Upper lobe of left lung (tissue), 6 donors: Measurements from ENCODE around the gene PCDHGB2. TPM values are rescaled to one million over a fixed set of nuclear protein-coding genes. Genes with fewer than 3 reads are reported as not detected.
"Not testable (repeated sequence)": the region's sequence is repeated elsewhere in the genome, so short reads cannot be mapped to it uniquely, and the experiment has no call there.

Experiments
- ATAC-seq, 2 donors: fragments of 200-7000 bp; cut with Tn5 transposase; one replicate each; pipeline ENCODE4 v1.9.1; 2022; ENCODE audit warnings: mild to moderate bottlenecking in 2 of 2, moderate library complexity in 2 of 2; ENCODE audit not compliant: low FRiP score in 2 of 2
- DNase-seq, 2 donors: peaks; one replicate each; pipeline ENCODE4 v3.0.0-alpha.2; 2019 to 2020
- H3K27ac ChIP-seq, 4 donors: fragments of 200-600 bp; sonication (generic); one replicate each; pipeline ENCODE4 v1.5.1; 2016 to 2019
- H3K27me3 ChIP-seq, 4 donors: fragments of 200-600 bp; sonication (generic); one replicate each; pipeline ENCODE4 v1.5.1; 2017 to 2019
- H3K36me3 ChIP-seq, 4 donors: fragments of 200-600 bp; sonication (generic); one replicate each; pipeline ENCODE4 v1.5.1; 2016 to 2019
- H3K4me1 ChIP-seq, 4 donors: fragments of 200-600 bp; sonication (generic); one replicate each; pipeline ENCODE4 v1.5.1; 2018 to 2019
- H3K4me3 ChIP-seq, 4 donors: fragments of 200-600 bp; sonication (generic); one replicate each; pipeline ENCODE4 v1.5.1; 2017 to 2019; ENCODE audit warnings: mild to moderate bottlenecking in 2 of 4, moderate library complexity in 1 of 4
- H3K9me3 ChIP-seq, 4 donors: fragments of 200-600 bp; sonication (generic); one replicate each; pipeline ENCODE4 v1.5.1; 2018 to 2019
- CTCF ChIP-seq, 6 experiments: fragments of 450-650 bp in 4 of 6; fragments of 200-600 bp in 2 of 6; sonication (generic) in 2 of 6; IDR thresholded peaks; one replicate each; pipeline ENCODE4 v1.5.1; 2016 to 2019; ENCODE audit warnings: antibody characterized with exemption in 6 of 6
- EP300 ChIP-seq, 4 donors: sonication (generic); formaldehyde crosslinking; IDR thresholded peaks; one replicate each; pipeline ENCODE4 v1.5.1; 2017; ENCODE audit warnings: antibody characterized with exemption in 4 of 4, control low read depth in 2 of 4
- POLR2A ChIP-seq, 4 donors: fragments of 450-650 bp; IDR thresholded peaks; one replicate each; pipeline ENCODE4 v1.5.1; 2016 to 2017; ENCODE audit warnings: antibody characterized with exemption in 4 of 4, mild to moderate bottlenecking in 2 of 4
- POLR2AphosphoS5 ChIP-seq, 2 donors: sonication (generic); formaldehyde crosslinking; IDR thresholded peaks; one replicate each; pipeline ENCODE4 v1.5.1; 2017; ENCODE audit warnings: antibody characterized with exemption in 2 of 2
- WGBS, 2 donors: methylation state at CpG; one replicate each; pipeline ENCODE4 v1.1.5; 2017 to 2018; 5-methylcytosine and 5-hydroxymethylcytosine counted together
- total RNA-seq, 6 donors: library from RNA; depleted of rRNA in 4 of 6; stranded (reverse); fragments of >200 nt in 4 of 6; gene quantifications; one replicate each; pipeline versions ENCODE4 v1.1.0 to v1.2.1, GENCODE V29; 2016 to 2021
- donor health status: DM: no; HTN: no; CAD: no; lungs with moderate emphysema.
- donor health status: DM: no; HTN: yes; CAD: no; lungs with severe emphysema.

Gene PCDHGB2
- total RNA-seq, 6 donors from 2014 or later = 1.7 to 12.6 (median 2.7) TPM

GRCh38 chr5:141369994-141370848, 10.4 kb downstream of the PCDHGB2 start, which contains the start of gene PCDHGB3:
Gene PCDHGB3 (plus strand): TSS chr5:141370242. CDS start chr5:141370395, 153 bp downstream.
- H3K36me3 ChIP-seq = no peaks in the 10 kb centered on the region
- DNase-seq (peak in 1 of 2 donors; percentile 13), ATAC-seq (peak in 1 of 2 donors; percentile 48)
- WGBS, 2 donors = 19 to 28% methylated on average over 24 to 32 of the region's 32 CpGs
- TF ChIP-seq EP300 (IDR thresholded peaks at IDR 0.05) (no peak), CTCF (IDR thresholded peaks at IDR 0.05) (peak in 1 of 6 experiments; percentile 23), POLR2A (IDR thresholded peaks at IDR 0.05) (no peak), POLR2AphosphoS5 (IDR thresholded peaks at IDR 0.05) (no peak)
- no peak within 1 kb of the TSS for H3K27ac ChIP-seq
- no peaks in the 10 kb centered on the region for H3K4me1 ChIP-seq
- peaks cover 65 to 89% (median 83%) of the 10 kb centered on the region in 4 donors for H3K9me3 ChIP-seq
- H3K27me3 ChIP-seq = peaks cover 0 to 3% (median 0%) of the 10 kb centered on the region in 4 donors
- H3K4me3 ChIP-seq = peak within 1 kb of the TSS in 2 of 4 donors; percentile 21 to 34

DNA sequence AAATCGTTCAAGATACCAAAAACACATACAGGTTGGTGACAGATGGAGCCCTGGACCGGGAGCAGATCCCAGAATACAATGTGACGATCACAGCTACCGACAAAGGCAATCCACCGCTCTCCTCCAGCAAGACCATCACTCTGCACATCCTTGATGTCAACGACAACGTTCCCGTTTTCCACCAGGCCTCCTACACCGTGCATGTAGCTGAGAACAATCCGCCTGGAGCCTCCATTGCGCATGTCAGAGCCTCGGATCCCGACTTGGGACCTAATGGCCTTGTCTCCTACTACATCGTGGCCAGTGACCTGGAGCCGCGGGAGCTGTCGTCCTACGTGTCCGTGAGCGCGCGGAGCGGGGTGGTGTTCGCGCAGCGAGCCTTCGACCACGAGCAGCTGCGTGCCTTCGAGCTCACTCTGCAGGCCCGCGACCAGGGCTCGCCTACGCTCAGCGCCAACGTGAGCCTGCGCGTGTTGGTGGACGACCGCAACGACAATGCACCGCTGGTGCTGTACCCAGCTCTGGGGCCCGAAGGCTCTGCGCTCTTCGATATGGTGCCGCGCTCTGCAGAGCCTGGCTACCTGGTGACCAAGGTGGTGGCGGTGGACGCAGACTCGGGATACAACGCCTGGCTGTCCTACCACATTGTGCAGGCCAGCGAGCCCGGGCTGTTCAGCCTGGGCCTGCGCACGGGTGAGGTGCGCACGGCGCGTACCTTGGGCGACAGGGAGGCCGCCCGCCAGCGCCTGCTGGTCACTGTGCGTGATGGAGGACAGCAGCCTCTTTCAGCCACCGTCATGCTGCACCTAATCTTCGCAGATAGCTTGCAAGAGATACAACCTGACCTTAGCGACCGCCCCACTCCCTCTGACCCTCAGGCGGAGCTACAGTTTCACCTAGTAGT, 12.0 kb downstream of the PCDHGB2 start:
- Histone ChIP-seq H3K4me1 (no peaks in the 10 kb centered on the region), H3K27ac (no peak overlapping the region), H3K36me3 (no peaks in the 10 kb centered on the region), H3K9me3 (peaks cover 55 to 89% (median 79%) of the 10 kb centered on the region in 4 donors), H3K27me3 (peaks cover 0 to 3% (median 0%) of the 10 kb centered on the region in 4 donors), H3K4me3 (no peak overlapping the region)
- DNase-seq = peak in 1 of 2 donors; percentile 73
- ATAC-seq = no peak
- 33 to 36% methylated on average over 32 to 50 of the region's 69 CpGs for WGBS, 2 donors
- no peak for TF ChIP-seq EP300 (IDR thresholded peaks at IDR 0.05)
- TF ChIP-seq CTCF (IDR thresholded peaks at IDR 0.05) = no peak
- no peak for TF ChIP-seq POLR2AphosphoS5 (IDR thresholded peaks at IDR 0.05)
- TF ChIP-seq POLR2A (IDR thresholded peaks at IDR 0.05) = no peak

DNA sequence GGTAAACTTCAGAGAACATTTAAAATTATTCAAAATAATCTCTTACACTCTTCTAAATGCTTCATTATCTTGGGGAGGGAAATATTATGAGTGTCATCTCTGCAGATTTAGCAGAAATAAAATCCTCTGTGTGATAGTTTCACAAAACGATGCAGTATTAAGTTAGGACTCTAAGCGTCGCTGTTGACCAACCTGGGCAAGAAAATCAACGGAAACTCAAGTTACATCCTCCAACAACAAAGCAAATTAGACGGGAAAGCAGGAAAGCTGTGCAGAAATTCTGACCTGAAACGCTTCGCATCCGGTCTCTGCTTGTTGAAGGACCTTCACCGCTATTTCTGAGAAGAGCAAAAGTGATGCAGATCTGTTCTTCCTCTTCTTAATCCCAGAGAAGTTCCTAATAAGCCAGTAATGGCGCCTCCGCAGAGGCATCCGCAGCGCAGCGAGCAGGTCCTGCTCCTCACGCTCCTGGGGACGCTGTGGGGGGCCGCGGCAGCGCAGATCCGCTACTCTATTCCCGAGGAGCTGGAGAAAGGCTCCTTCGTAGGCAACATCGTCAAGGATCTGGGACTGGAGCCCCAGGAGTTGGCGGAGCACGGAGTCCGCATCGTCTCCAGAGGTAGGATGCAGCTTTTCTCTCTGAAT, 14.0 kb downstream of the PCDHGB2 start, which contains the start of gene PCDHGA6:
PCDHGA6 (plus strand) TSS at position 219 of the 645 bp plus-strand sequence; CDS start at position 412, 193 bp downstream.
- TF ChIP-seq EP300 (IDR thresholded peaks at IDR 0.05) (no peak), CTCF (IDR thresholded peaks at IDR 0.05) (peak in 2 of 6 experiments; percentile 10 to 25), POLR2A (IDR thresholded peaks at IDR 0.05) (no peak), POLR2AphosphoS5 (IDR thresholded peaks at IDR 0.05) (no peak)
- 13 to 21% methylated on average over 22 to 27 of the region's 27 CpGs for WGBS, 2 donors
- no peaks in the 10 kb centered on the region for H3K27me3 ChIP-seq
- H3K4me3 ChIP-seq = peak within 1 kb of the TSS in 3 of 4 donors; percentile 7 to 33 (median 7)
- H3K27ac ChIP-seq = no peak within 1 kb of the TSS
- DNase-seq = peak in 1 of 2 donors; percentile 59
- H3K9me3 ChIP-seq = peaks cover 68 to 89% (median 83%) of the 10 kb centered on the region in 4 donors
- no peaks in the 10 kb centered on the region for H3K36me3 ChIP-seq
- no peaks in the 10 kb centered on the region for H3K4me1 ChIP-seq
- ATAC-seq = no peak

GRCh38 chr5:141374627-141375026, 14.8 kb downstream of the PCDHGB2 start:
- peaks cover 68 to 83% (median 82%) of the 10 kb centered on the region in 4 donors for H3K9me3 ChIP-seq
- H3K4me1 ChIP-seq = no peaks in the 10 kb centered on the region
- no peak overlapping the region for H3K4me3 ChIP-seq
- TF ChIP-seq CTCF (IDR thresholded peaks at IDR 0.05) (no peak), EP300 (IDR thresholded peaks at IDR 0.05) (no peak), POLR2AphosphoS5 (IDR thresholded peaks at IDR 0.05) (no peak), POLR2A (IDR thresholded peaks at IDR 0.05) (no peak)
- 57 to 65% methylated on average over 6 to 14 of the region's 14 CpGs for WGBS, 2 donors
- ATAC-seq (no peak), DNase-seq (peak in 1 of 2 donors; percentile 32)
- H3K27ac ChIP-seq = no peak overlapping the region
- H3K36me3 ChIP-seq = no peaks in the 10 kb centered on the region
- no peaks in the 10 kb centered on the region for H3K27me3 ChIP-seq

- H3K36me3 ChIP-seq, H3K27ac ChIP-seq, H3K27me3 ChIP-seq, H3K4me3 ChIP-seq, H3K4me1 ChIP-seq: not testable (repeated sequence)
- 42 to 47% methylated on average over 10 to 19 of the region's 48 CpGs for WGBS, 2 donors
- peaks cover 65 to 78% (median 74%) of the 10 kb centered on the region in 4 donors for H3K9me3 ChIP-seq
- DNase-seq (peak in 1 of 2 donors; percentile 53), ATAC-seq (peak in 1 of 2 donors; percentile 11)
Measured at GRCh38 chr5:141375444-141376155, 15.8 kb downstream of the PCDHGB2 start.
